Superior temporal gyrus (tissue), 1 donor: ENCODE measurements around the gene ASIC2.
"Not testable (repeated sequence)": the region's sequence is repeated elsewhere in the genome, so short reads cannot be mapped to it uniquely, and the experiment has no call there.

Source experiments
- DNase-seq: peaks from one replicate; pipeline ENCODE4 v3.0.0-alpha.2; 2016; ENCODE audit errors: extremely low spot score

Gene ASIC2

GRCh38 chr17:32985050-32985756, 307.9 kb downstream of the ASIC2 start:
- no peak for DNase-seq

- not testable (repeated sequence) for DNase-seq
Measured at GRCh38 chr17:32981611-32982010, 311.5 kb downstream of the ASIC2 start.

GRCh38 chr17:32980230-32980629, 312.9 kb downstream of the ASIC2 start:
- no peak for DNase-seq

GRCh38 chr17:32976605-32977004, 316.5 kb downstream of the ASIC2 start:
- DNase-seq, result no peak

- DNase-seq, result no peak
Measured at GRCh38 chr17:32976131-32976530, 317.0 kb downstream of the ASIC2 start.

- no peak for DNase-seq
Measured at GRCh38 chr17:32971171-32971570, 321.9 kb downstream of the ASIC2 start.

GRCh38 chr17:32970281-32970680, 322.8 kb downstream of the ASIC2 start:
- no peak for DNase-seq

DNA sequence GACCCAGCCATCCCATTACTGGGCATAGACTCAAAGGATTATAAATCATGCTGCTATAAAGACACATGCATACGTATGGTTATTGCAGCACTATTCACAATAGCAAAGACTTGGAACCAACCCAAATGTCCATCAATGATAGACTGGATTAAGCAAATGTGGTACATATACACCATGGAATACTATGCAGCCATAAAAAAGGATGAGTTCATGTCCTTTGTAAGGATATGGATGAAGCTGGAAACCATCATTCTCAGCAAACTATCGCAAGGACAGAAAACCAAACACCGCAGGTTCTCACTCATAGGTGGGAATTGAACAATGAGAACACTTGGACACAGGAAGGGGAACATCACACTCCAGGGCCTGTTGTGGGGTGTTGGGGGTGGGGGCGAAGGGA, 323.9 kb downstream of the ASIC2 start:
- DNase-seq, result not testable (repeated sequence)

GRCh38 chr17:32964541-32964940, 328.6 kb downstream of the ASIC2 start:
- DNase-seq, result no peak
